ENCODE measurements around the gene EHMT1. TPM values are rescaled to one million over a fixed set of nuclear protein-coding genes. Genes with fewer than 3 reads are reported as not detected.

EHMT1 gene
- total RNA-seq, 1 experiment from 2014 or later, result 112 TPM

GRCh38 chr9:137838576-137838975 is 219.8 kb downstream of the EHMT1 start:
- Histone ChIP-seq H2BK15ac (ENCODE audit: low read depth, low read length) (no peak overlapping the region), H3K23me2 (ENCODE audit: insufficient read length, low read depth, low read length, poor library complexity, severe bottlenecking) (no peaks in the 10 kb centered on the region), H3K27me3 (ENCODE audit: insufficient read depth, low read length) (no peaks in the 10 kb centered on the region), H3K23ac (ENCODE audit: insufficient read length, low read depth, low read length) (no peak overlapping the region), H4K20me1 (ENCODE audit: control insufficient read depth, insufficient read depth, insufficient read length) (no peaks in the 10 kb centered on the region), H3K4ac (ENCODE audit: low read depth, low read length) (no peak overlapping the region), H3K18ac (ENCODE audit: insufficient read length, low read depth, low read length) (no peak overlapping the region), H3K27ac (ENCODE audit: insufficient read length, low read depth, low read length) (no peak overlapping the region), H3K9me3 (ENCODE audit: control insufficient read depth, low read depth, low read length) (no peaks in the 10 kb centered on the region), H3T11ph (ENCODE audit: low read length) (no peak overlapping the region), H3K79me2 (ENCODE audit: insufficient read depth, low read length) (no peaks in the 10 kb centered on the region), H3K4me1 (ENCODE audit: insufficient read depth, low read length) (no peaks in the 10 kb centered on the region), H4K5ac (ENCODE audit: insufficient read length, low read depth, low read length) (no peak overlapping the region), H2BK5ac (ENCODE audit: insufficient read length, low read length) (no peak overlapping the region), H3K56ac (ENCODE audit: insufficient read length, low read depth, low read length) (no peak overlapping the region), H3K79me1 (ENCODE audit: insufficient read depth, low read depth, low read length, poor library complexity, severe bottlenecking) (no peaks in the 10 kb centered on the region), H2AFZ (ENCODE audit: low read length) (no peak overlapping the region), H4K91ac (ENCODE audit: insufficient read length, low read depth, low read length) (no peak overlapping the region), H2AK5ac (ENCODE audit: insufficient read length, low read length) (no peak overlapping the region), H2BK20ac (ENCODE audit: low read depth, low read length, poor library complexity, severe bottlenecking) (no peak overlapping the region), H3K4me2 (ENCODE audit: insufficient read depth, insufficient read length, low read length) (no peak overlapping the region), H3K14ac (ENCODE audit: insufficient read depth, low read length) (no peak overlapping the region), H4K8ac (replicated peaks; ENCODE audit: insufficient read length, low read depth, low read length) (no peak overlapping the region), H2BK120ac (ENCODE audit: low read depth, low read length, poor library complexity, severe bottlenecking) (no peak overlapping the region), H3K9ac (ENCODE audit: extremely low read depth, insufficient read length, low read length) (no peak overlapping the region), H2BK12ac (ENCODE audit: insufficient read length, low read depth, low read length) (no peak overlapping the region)
- no peak for DNase-seq
- H3K4me1 Mint-ChIP-seq, result no peaks in the 10 kb centered on the region; a peak in 1 of 4 replicates
- no peak for TF ChIP-seq CTCF (conservative IDR thresholded peaks at IDR 0.05)
- WGBS (ENCODE audit: extremely low coverage, insufficient read length, low lambda C conversion rate), result no CpG with 5 or more reads among the region's 10 CpGs
- peaks cover 7 to 20% (median 19%) of the 10 kb centered on the region in 3 experiments; a peak in 6 of 7 replicates for H3K36me3 Mint-ChIP-seq (ENCODE audit: insufficient read depth in 1 of 3, low read depth in 3 of 3)
- no peak overlapping the region for H3K27ac Mint-ChIP-seq
- no peaks in the 10 kb centered on the region for H3K27me3 Mint-ChIP-seq (ENCODE audit: low read depth)
- peaks cover 6 to 9% of the 10 kb centered on the region in 2 experiments; a peak in 2 of 5 replicates for H3K9me3 Mint-ChIP-seq
- H3K4me3 Mint-ChIP-seq, result no peak overlapping the region

All from H9 (cell line).